ENCODE results near the gene FABP7.

GRCh38 chr6:122803171-122803661, 23.7 kb downstream of the FABP7 start:
- TF ChIP-seq CTCF (IDR thresholded peaks at IDR 0.05) (no peak), POLR2AphosphoS5 (IDR thresholded peaks at IDR 0.05) (peak in 1 of 3 donors; percentile 60), POLR2A (IDR thresholded peaks at IDR 0.05) (no peak), EP300 (IDR thresholded peaks at IDR 0.05; ENCODE audit: low read depth) (no peak)

All from transverse colon (tissue), 4 donors.